NCI-H1105 treated with DMSO at 0.1 percent for 48 hours (cell line): Measurements from ENCODE around the gene HIC1.

Experiments used
- DNase-seq: peaks from one replicate; lab custom pipeline; 2025; lab: John Stamatoyannopoulos, UW

The HIC1 gene

GRCh38 chr17:2060385-2060658, 5.4 kb downstream of the HIC1 start:
- no peak for DNase-seq

- DNase-seq = no peak
These were observed 6.0 kb downstream of the HIC1 start for GRCh38 chr17:2060681-2061440.

GRCh38 chr17:2061441-2061958, 6.6 kb downstream of the HIC1 start:
- DNase-seq = no peak

- no peak for DNase-seq
These were observed 7.8 kb downstream of the HIC1 start for GRCh38 chr17:2062571-2063183.

GRCh38 chr17:2063261-2064146, 8.6 kb downstream of the HIC1 start:
- no peak for DNase-seq

GRCh38 chr17:2064147-2064489, 9.2 kb downstream of the HIC1 start:
- DNase-seq = no peak

GRCh38 chr17:2064520-2064971, 9.6 kb downstream of the HIC1 start:
- DNase-seq = no peak

GRCh38 chr17:2064980-2065785, 10.3 kb downstream of the HIC1 start:
- DNase-seq = no peak

- DNase-seq = no peak
These were observed 11.1 kb downstream of the HIC1 start for GRCh38 chr17:2065949-2066400.

GRCh38 chr17:2067048-2067561, 12.2 kb downstream of the HIC1 start:
- DNase-seq = no peak

- DNase-seq = no peak
These were observed 12.7 kb downstream of the HIC1 start for GRCh38 chr17:2067608-2068024.

- no peak for DNase-seq
These were observed 13.2 kb downstream of the HIC1 start for GRCh38 chr17:2068031-2068518.

- no peak for DNase-seq
These were observed 13.7 kb downstream of the HIC1 start for GRCh38 chr17:2068519-2069051.

- no peak for DNase-seq
These were observed 15.5 kb downstream of the HIC1 start for GRCh38 chr17:2070241-2071023.

- DNase-seq = no peak
These were observed 16.1 kb downstream of the HIC1 start for GRCh38 chr17:2071024-2071385.

- DNase-seq = no peak
These were observed 16.8 kb downstream of the HIC1 start for GRCh38 chr17:2071455-2072281.

- no peak for DNase-seq
These were observed 20.0 kb downstream of the HIC1 start for GRCh38 chr17:2074919-2075318.

- DNase-seq = no peak
These were observed 20.6 kb downstream of the HIC1 start for GRCh38 chr17:2075336-2076086.
